Activated CD4-positive, alpha-beta T cell treated with anti-CD3 and anti-CD28 coated beads, Interleukin-2, amount 10 ng/mL, durations not matched to agents 7 days and 5 days (primary cell): ENCODE data around the gene BAZ1B. TPM values are rescaled to one million over a fixed set of nuclear protein-coding genes. Genes with fewer than 3 reads are reported as not detected.
"Not testable (repeated sequence)": the region's sequence is repeated elsewhere in the genome, so short reads cannot be mapped to it uniquely, and the experiment has no call there.

ENCODE experiments used
- CTCF ChIA-PET: fragments of 350-600 bp; sonication (Branson Sonifier 250); formaldehyde crosslinking; loops from one replicate; lab custom pipeline; 2021; ENCODE audit warnings: antibody characterized with exemption; lab: Charles Lee
- POLR2A ChIA-PET: fragments of 350-600 bp; sonication (Branson Sonifier 250); formaldehyde crosslinking; loops from one replicate; lab custom pipeline; 2021; ENCODE audit warnings: antibody characterized with exemption; lab: Charles Lee
- DNase-seq: peaks from one replicate; pipeline ENCODE4 v3.0.0-alpha.2; 2020
- H3K27ac Mint-ChIP-seq: one replicate; pipeline ENCODE4 v1.8.0; 2021; ENCODE audit warnings: mild to moderate bottlenecking, moderate library complexity, mixed read lengths
- H3K27me3 Mint-ChIP-seq: one replicate; pipeline ENCODE4 v1.8.0; 2021; ENCODE audit warnings: mixed read lengths
- H3K36me3 Mint-ChIP-seq: one replicate; pipeline ENCODE4 v1.8.0; 2021; ENCODE audit warnings: low read depth, mixed read lengths
- H3K4me1 Mint-ChIP-seq: one replicate; pipeline ENCODE4 v1.8.0; 2021; ENCODE audit warnings: mixed read lengths
- H3K4me3 Mint-ChIP-seq: one replicate; pipeline ENCODE4 v1.8.0; 2021; ENCODE audit warnings: mild to moderate bottlenecking, moderate library complexity, mixed read lengths
- H3K9me3 Mint-ChIP-seq: one replicate; pipeline ENCODE4 v1.8.0; 2021; ENCODE audit warnings: mixed read lengths
- total RNA-seq, 2 experiments: library from RNA; stranded (reverse); gene quantifications; one replicate each; pipeline ENCODE4 v1.2.3, GENCODE V29; 2021

BAZ1B gene
- total RNA-seq, 2 experiments from 2014 or later = 96.5 to 103 TPM

DNA sequence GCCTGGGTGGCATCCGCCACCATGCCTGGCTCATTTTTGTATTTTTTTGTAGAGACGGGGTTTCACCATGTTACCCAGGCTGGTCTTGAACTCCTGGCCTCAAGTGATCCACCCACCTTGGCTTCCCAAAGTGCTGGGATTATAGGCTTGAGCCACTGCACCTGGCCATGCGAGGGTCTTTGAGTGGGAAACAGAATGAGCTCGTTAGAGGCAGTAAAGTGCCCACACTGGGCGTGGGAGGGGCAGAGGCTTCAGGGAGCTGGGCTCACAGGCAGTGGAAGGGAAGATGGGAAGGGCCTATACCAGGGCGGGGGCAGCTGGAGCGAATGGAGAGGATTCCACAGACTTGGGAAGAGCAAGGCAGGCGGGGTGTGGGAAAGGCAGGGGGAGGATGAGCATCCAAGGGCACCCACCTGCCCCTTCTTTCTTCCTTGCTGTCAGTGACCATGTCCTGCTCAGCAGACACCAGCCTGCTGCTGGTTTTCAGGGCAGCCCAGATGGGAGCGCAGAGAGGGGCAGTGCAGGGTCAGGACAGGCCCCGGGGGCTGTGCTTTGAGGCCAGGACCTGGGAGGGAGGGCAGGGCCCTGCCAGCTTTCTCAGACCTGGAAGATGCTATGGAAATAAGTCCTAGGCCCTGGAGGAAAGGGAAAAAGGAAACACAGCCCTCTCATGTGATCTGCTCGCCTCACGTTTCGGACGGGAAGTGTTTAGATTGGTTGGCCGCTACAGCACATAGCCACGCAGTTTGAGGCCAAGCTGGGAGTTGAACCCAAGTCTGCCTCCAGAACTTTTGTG lies 84.3 kb downstream of the BAZ1B start:
- peaks cover 21% of the 10 kb centered on the region for H3K36me3 Mint-ChIP-seq
- ChIA-PET CTCF (no interaction called here), POLR2A (no interaction called here)
- peaks cover 4% of the 10 kb centered on the region for H3K4me1 Mint-ChIP-seq
- H3K9me3 Mint-ChIP-seq = no peaks in the 10 kb centered on the region
- H3K27ac Mint-ChIP-seq = no peak overlapping the region
- DNase-seq = no peak
- peaks cover 5% of the 10 kb centered on the region for H3K27me3 Mint-ChIP-seq
- H3K4me3 Mint-ChIP-seq = no peak overlapping the region

DNA sequence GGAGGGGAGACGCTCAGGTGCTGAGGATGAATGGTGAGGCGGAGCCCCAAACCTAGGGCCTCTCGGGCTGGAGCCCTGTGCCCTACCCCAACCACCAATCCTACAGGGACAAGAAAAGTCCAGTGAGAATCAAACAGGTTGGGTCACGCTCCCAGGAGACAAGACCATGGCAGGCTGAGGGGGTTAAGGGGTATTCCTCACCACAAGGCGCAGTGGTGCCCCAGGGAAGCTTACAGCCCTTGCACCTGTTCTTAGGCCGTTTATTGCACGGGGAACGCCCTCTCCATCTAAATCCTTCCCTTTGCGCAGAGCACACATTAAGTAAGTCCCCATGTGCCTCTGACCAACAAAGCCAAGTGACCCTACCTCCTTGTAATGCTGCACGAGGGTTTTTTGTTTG lies 85.0 kb downstream of the BAZ1B start:
- ChIA-PET CTCF (no interaction called here), POLR2A (no interaction called here)
- Mint-ChIP-seq H3K4me1 (peaks cover 4% of the 10 kb centered on the region), H3K9me3 (no peaks in the 10 kb centered on the region), H3K4me3 (no peak overlapping the region), H3K27ac (no peak overlapping the region), H3K27me3 (peaks cover 5% of the 10 kb centered on the region), H3K36me3 (peaks cover 13% of the 10 kb centered on the region)
- no peak for DNase-seq

- Mint-ChIP-seq H3K9me3 (no peaks in the 10 kb centered on the region), H3K27me3 (peaks cover 5% of the 10 kb centered on the region), H3K4me3 (no peak overlapping the region), H3K36me3 (peaks cover 5% of the 10 kb centered on the region), H3K27ac (no peak overlapping the region), H3K4me1 (peaks cover 4% of the 10 kb centered on the region)
- ChIA-PET POLR2A (no interaction called here), CTCF (interaction anchor here (1.0 kb wide), 1 partner anchor 58 kb away, joined by 3 read pairs; no protein-coding TSS in a partner anchor)
- DNase-seq = no peak
These were observed 85.8 kb downstream of the BAZ1B start for GRCh38 chr7:73436031-73436929.

GRCh38 chr7:73435471-73436009 lies 86.6 kb downstream of the BAZ1B start:
- H3K4me3 Mint-ChIP-seq = no peak overlapping the region
- DNase-seq = no peak
- peaks cover 4% of the 10 kb centered on the region for H3K36me3 Mint-ChIP-seq
- POLR2A ChIA-PET = no interaction called here
- CTCF ChIA-PET = interaction anchor here (1.0 kb wide), 1 partner anchor 59 kb away, joined by 3 read pairs; no protein-coding TSS in a partner anchor
- peaks cover 4% of the 10 kb centered on the region for H3K4me1 Mint-ChIP-seq
- peaks cover 5% of the 10 kb centered on the region for H3K27me3 Mint-ChIP-seq
- no peaks in the 10 kb centered on the region for H3K9me3 Mint-ChIP-seq
- no peak overlapping the region for H3K27ac Mint-ChIP-seq

DNA sequence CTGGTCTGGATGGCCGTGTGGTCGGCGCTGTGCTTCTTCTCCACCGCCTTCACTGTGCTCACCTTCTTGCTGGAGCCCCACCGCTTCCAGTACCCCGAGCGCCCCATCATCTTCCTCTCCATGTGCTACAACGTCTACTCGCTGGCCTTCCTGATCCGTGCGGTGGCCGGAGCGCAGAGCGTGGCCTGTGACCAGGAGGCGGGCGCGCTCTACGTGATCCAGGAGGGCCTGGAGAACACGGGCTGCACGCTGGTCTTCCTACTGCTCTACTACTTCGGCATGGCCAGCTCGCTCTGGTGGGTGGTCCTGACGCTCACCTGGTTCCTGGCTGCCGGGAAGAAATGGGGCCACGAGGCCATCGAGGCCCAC lies 87.4 kb downstream of the BAZ1B start:
- Mint-ChIP-seq H3K4me3 (peak overlapping the region; percentile 56), H3K27me3 (peaks cover 5% of the 10 kb centered on the region), H3K4me1 (peaks cover 8% of the 10 kb centered on the region), H3K36me3 (peaks cover 4% of the 10 kb centered on the region), H3K27ac (no peak overlapping the region), H3K9me3 (no peaks in the 10 kb centered on the region)
- ChIA-PET POLR2A (no interaction called here), CTCF (no interaction called here)
- DNase-seq = no peak

GRCh38 chr7:73433924-73434700 lies 88.0 kb downstream of the BAZ1B start:
- Mint-ChIP-seq H3K9me3 (no peaks in the 10 kb centered on the region), H3K27ac (no peak overlapping the region), H3K4me3 (no peak overlapping the region), H3K36me3 (no peaks in the 10 kb centered on the region), H3K27me3 (peaks cover 5% of the 10 kb centered on the region), H3K4me1 (peaks cover 9% of the 10 kb centered on the region)
- ChIA-PET POLR2A (no interaction called here), CTCF (no interaction called here)
- DNase-seq = peak; percentile 15

- POLR2A ChIA-PET = no interaction called here
- Mint-ChIP-seq H3K27me3 (peaks cover 5% of the 10 kb centered on the region), H3K4me3 (peak overlapping the region; percentile 45), H3K9me3 (no peaks in the 10 kb centered on the region), H3K27ac (no peak overlapping the region), H3K4me1 (peaks cover 9% of the 10 kb centered on the region), H3K36me3 (no peaks in the 10 kb centered on the region)
- CTCF ChIA-PET = no interaction called here
- DNase-seq = no peak
These were observed 89.4 kb downstream of the BAZ1B start for GRCh38 chr7:73432676-73433075.

- Mint-ChIP-seq H3K36me3 (no peaks in the 10 kb centered on the region), H3K9me3 (no peaks in the 10 kb centered on the region), H3K27ac (no peak overlapping the region), H3K4me3 (no peak overlapping the region), H3K4me1 (peaks cover 9% of the 10 kb centered on the region), H3K27me3 (peaks cover 5% of the 10 kb centered on the region)
- ChIA-PET CTCF (no interaction called here), POLR2A (no interaction called here)
- DNase-seq = no peak
These were observed 90.9 kb downstream of the BAZ1B start for GRCh38 chr7:73431041-73431835.

GRCh38 chr7:73430540-73430939 lies 91.6 kb downstream of the BAZ1B start:
- H3K4me3 Mint-ChIP-seq, H3K9me3 Mint-ChIP-seq, H3K4me1 Mint-ChIP-seq, H3K27ac Mint-ChIP-seq, H3K36me3 Mint-ChIP-seq, POLR2A ChIA-PET, H3K27me3 Mint-ChIP-seq, DNase-seq: not testable (repeated sequence)
- CTCF ChIA-PET = interaction anchor here (0.5 kb wide), 1 partner anchor 570 kb away, joined by 4 read pairs; no protein-coding TSS in a partner anchor

GRCh38 chr7:73429622-73430505 lies 92.2 kb downstream of the BAZ1B start:
- Mint-ChIP-seq H3K27ac (peak overlapping the region; percentile 62), H3K4me1 (peaks cover 7% of the 10 kb centered on the region), H3K4me3 (no peak overlapping the region), H3K9me3 (no peaks in the 10 kb centered on the region), H3K27me3 (peaks cover 2% of the 10 kb centered on the region), H3K36me3 (no peaks in the 10 kb centered on the region)
- CTCF ChIA-PET = interaction anchor here (0.5 kb wide), 1 partner anchor 570 kb away, joined by 4 read pairs; no protein-coding TSS in a partner anchor
- DNase-seq = no peak
- POLR2A ChIA-PET = no interaction called here

GRCh38 chr7:73429215-73429614 lies 92.9 kb downstream of the BAZ1B start:
- no peaks in the 10 kb centered on the region for H3K9me3 Mint-ChIP-seq

More at GRCh38 chr7:73429215-73429614, 92.9 kb downstream of the BAZ1B start:
- Mint-ChIP-seq H3K36me3 (no peaks in the 10 kb centered on the region), H3K4me1 (peaks cover 6% of the 10 kb centered on the region), H3K4me3 (no peak overlapping the region), H3K27ac (no peak overlapping the region), H3K27me3 (peaks cover 3% of the 10 kb centered on the region)
- no peak for DNase-seq
- ChIA-PET POLR2A (no interaction called here), CTCF (no interaction called here)
